Trophoblast cell (in vitro differentiated cells and primary cell): ENCODE data around the gene GYG2.
A peak's percentile ranks its signal among the peaks of the same experiment; 100 is the strongest.

Experiments
- DNase-seq, 2 donors: peaks; one replicate each; pipeline ENCODE4 v3.0.0-alpha.2; 2016
- H2AFZ ChIP-seq: 2 replicates; pipeline ENCODE4 v1.6.1; 2013; ENCODE audit warnings: low read length, moderate library complexity, mild to moderate bottlenecking; ENCODE audit not compliant: insufficient read depth, poor library complexity
- H2AK5ac ChIP-seq: 2 replicates; pipeline ENCODE4 v1.6.1; 2013; ENCODE audit warnings: mild to moderate bottlenecking, low read length
- H2BK120ac ChIP-seq: 2 replicates; pipeline ENCODE4 v1.6.1; 2013; ENCODE audit warnings: low read length, mild to moderate bottlenecking, moderate library complexity; ENCODE audit not compliant: insufficient read depth, poor library complexity
- H2BK12ac ChIP-seq: 2 replicates; pipeline ENCODE4 v1.6.1; 2013; ENCODE audit warnings: mild to moderate bottlenecking, low read length, moderate library complexity
- H2BK5ac ChIP-seq: 2 replicates; pipeline ENCODE4 v1.6.1; 2013; ENCODE audit warnings: low read length, low read depth, moderate library complexity, mild to moderate bottlenecking; ENCODE audit not compliant: poor library complexity
- H3K14ac ChIP-seq: 2 replicates; pipeline ENCODE4 v1.6.1; 2013; ENCODE audit warnings: mild to moderate bottlenecking, low read length
- H3K18ac ChIP-seq: 2 replicates; pipeline ENCODE4 v1.6.1; 2013; ENCODE audit warnings: mild to moderate bottlenecking, low read length
- H3K23ac ChIP-seq: 2 replicates; pipeline ENCODE4 v1.6.1; 2013; ENCODE audit warnings: low read length
- H3K27ac ChIP-seq: 2 replicates; pipeline ENCODE4 v1.5.1; 2013; ENCODE audit warnings: low read depth, mild to moderate bottlenecking, inconsistent platforms, low read length, moderate library complexity
- H3K27me3 ChIP-seq: 2 replicates; pipeline ENCODE4 v1.6.1; 2013; ENCODE audit warnings: inconsistent platforms, mild to moderate bottlenecking, low read length, moderate library complexity; ENCODE audit not compliant: insufficient read depth
- H3K36me3 ChIP-seq, 2 experiments: 1 replicate in 1 of 2; 2 replicates in 1 of 2; pipeline ENCODE4 v1.6.1; 2013; ENCODE audit warnings: low read length in 2 of 2, mild to moderate bottlenecking in 2 of 2, moderate library complexity in 1 of 2; ENCODE audit not compliant: insufficient read depth in 2 of 2, control insufficient read depth in 1 of 2
- H3K4ac ChIP-seq: 2 replicates; pipeline ENCODE4 v1.6.1; 2013; ENCODE audit warnings: low read depth, mild to moderate bottlenecking, low read length, moderate library complexity
- H3K4me1 ChIP-seq, 2 experiments: 1 replicate in 1 of 2; 2 replicates in 1 of 2; pipeline ENCODE4 v1.6.1; 2013; ENCODE audit warnings: low read length in 2 of 2, mild to moderate bottlenecking in 2 of 2, moderate library complexity in 1 of 2; ENCODE audit not compliant: insufficient read depth in 2 of 2, control insufficient read depth in 1 of 2
- H3K4me2 ChIP-seq: 2 replicates; pipeline ENCODE4 v1.6.1; 2013; ENCODE audit warnings: inconsistent platforms, mild to moderate bottlenecking, low read length, moderate library complexity
- H3K4me3 ChIP-seq: 2 replicates; pipeline ENCODE4 v1.5.1; 2013; ENCODE audit warnings: mild to moderate bottlenecking, low read depth, low read length, inconsistent platforms
- H3K79me1 ChIP-seq: one replicate; pipeline ENCODE4 v1.6.1; 2013; ENCODE audit warnings: low read length
- H3K79me2 ChIP-seq: 2 replicates; pipeline ENCODE4 v1.6.1; 2013; ENCODE audit warnings: low read length, mild to moderate bottlenecking; ENCODE audit not compliant: control insufficient read depth, insufficient read depth, poor library complexity
- H3K9ac ChIP-seq: 2 replicates; pipeline ENCODE4 v1.6.1; 2013; ENCODE audit warnings: mild to moderate bottlenecking, low read length
- H3K9me3 ChIP-seq: 2 replicates; pipeline ENCODE4 v1.6.1; 2013; ENCODE audit warnings: low read depth, mild to moderate bottlenecking, control low read depth, inconsistent platforms, low read length; ENCODE audit not compliant: insufficient read depth
- H4K12ac ChIP-seq: 2 replicates; pipeline ENCODE4 v1.6.1; 2013; ENCODE audit warnings: low read depth, mild to moderate bottlenecking, low read length, moderate library complexity
- H4K8ac ChIP-seq: 2 replicates; pipeline ENCODE4 v1.6.1; 2013; ENCODE audit warnings: low read depth, mild to moderate bottlenecking, low read length, moderate library complexity
- H4K91ac ChIP-seq: one replicate; pipeline ENCODE4 v1.6.1; 2013; ENCODE audit warnings: low read depth, mild to moderate bottlenecking, low read length, moderate library complexity
- WGBS: extraction: QIAGEN DNeasy Blood & Tissue Kit; methylation state at CpG from one replicate; pipeline ENCODE4 v1.1.7; 2013; ENCODE audit warnings: missing lambda C conversion rate; ENCODE audit not compliant: insufficient read length, insufficient coverage; ENCODE audit errors: extremely low coverage; 5-methylcytosine and 5-hydroxymethylcytosine counted together

Gene GYG2

DNA sequence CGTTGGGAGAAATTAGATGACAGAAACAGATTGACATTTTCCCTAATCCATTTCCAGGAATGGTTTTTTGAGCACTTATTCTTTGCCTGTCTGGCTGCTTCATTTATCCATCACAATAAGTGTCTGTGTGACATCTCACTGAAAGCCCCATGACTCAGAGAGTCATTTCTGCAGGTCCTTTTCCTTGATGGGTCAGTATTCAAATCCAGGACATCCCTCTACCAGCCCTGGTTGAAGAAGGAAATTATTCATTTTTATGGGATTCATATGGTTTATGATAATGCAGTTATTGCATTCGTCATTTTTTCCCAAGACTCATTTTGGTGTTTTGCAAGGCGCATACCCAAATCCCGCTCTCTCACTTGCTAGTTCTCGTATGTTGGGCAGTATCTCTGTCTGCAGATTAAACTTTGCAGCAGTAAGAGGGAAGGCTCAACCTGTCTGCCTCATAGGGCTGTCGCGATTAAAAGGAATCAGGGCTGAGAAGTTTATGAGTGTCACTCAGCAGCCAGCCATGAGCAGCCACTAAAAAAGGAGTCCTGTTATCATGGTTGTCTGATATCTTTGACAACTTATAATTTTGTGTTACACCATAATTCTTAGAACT lies 44.0 kb downstream of the GYG2 start:
- H4K8ac ChIP-seq: no peak overlapping the region
- no peak overlapping the region for H3K4ac ChIP-seq
- H3K36me3 ChIP-seq: peaks cover 3 to 5% of the 10 kb centered on the region in 2 experiments
- no peaks in the 10 kb centered on the region for H3K4me1 ChIP-seq
- H4K91ac ChIP-seq: no peak overlapping the region
- H2BK12ac ChIP-seq: no peak overlapping the region
- H3K14ac ChIP-seq: no peak overlapping the region
- H3K4me3 ChIP-seq: no peak overlapping the region
- WGBS: no CpG with 5 or more reads among the region's 7 CpGs
- H3K79me2 ChIP-seq: no peaks in the 10 kb centered on the region
- no peak overlapping the region for H3K27ac ChIP-seq
- no peak overlapping the region for H4K12ac ChIP-seq
- no peak for DNase-seq
- H3K27me3 ChIP-seq: no peaks in the 10 kb centered on the region
- no peak overlapping the region for H2AFZ ChIP-seq
- H3K9ac ChIP-seq: no peak overlapping the region
- H2BK120ac ChIP-seq: no peak overlapping the region
- no peak overlapping the region for H3K4me2 ChIP-seq
- H3K9me3 ChIP-seq: no peaks in the 10 kb centered on the region
- H3K23ac ChIP-seq: no peak overlapping the region
- no peak overlapping the region for H2BK5ac ChIP-seq
- no peaks in the 10 kb centered on the region for H3K79me1 ChIP-seq
- no peak overlapping the region for H2AK5ac ChIP-seq
- no peak overlapping the region for H3K18ac ChIP-seq

- Histone ChIP-seq H3K9me3 (no peaks in the 10 kb centered on the region), H4K91ac (no peak overlapping the region), H2AFZ (no peak overlapping the region), H2BK12ac (no peak overlapping the region), H3K36me3 (peaks cover 3 to 4% of the 10 kb centered on the region in 2 experiments), H3K23ac (no peak overlapping the region), H3K4me3 (no peak overlapping the region), H3K14ac (no peak overlapping the region), H2BK5ac (no peak overlapping the region), H3K4me1 (no peaks in the 10 kb centered on the region), H3K4me2 (no peak overlapping the region), H3K27me3 (no peaks in the 10 kb centered on the region), H2BK120ac (no peak overlapping the region), H3K9ac (no peak overlapping the region), H3K79me1 (no peaks in the 10 kb centered on the region), H2AK5ac (no peak overlapping the region), H3K18ac (no peak overlapping the region), H3K27ac (no peak overlapping the region), H4K8ac (no peak overlapping the region), H3K4ac (no peak overlapping the region), H3K79me2 (no peaks in the 10 kb centered on the region), H4K12ac (no peak overlapping the region)
- no CpG with 5 or more reads among the region's 5 CpGs for WGBS
- DNase-seq: no peak
Observed at GRCh38 chrX:2874222-2875135, 45.7 kb downstream of the GYG2 start.

DNA sequence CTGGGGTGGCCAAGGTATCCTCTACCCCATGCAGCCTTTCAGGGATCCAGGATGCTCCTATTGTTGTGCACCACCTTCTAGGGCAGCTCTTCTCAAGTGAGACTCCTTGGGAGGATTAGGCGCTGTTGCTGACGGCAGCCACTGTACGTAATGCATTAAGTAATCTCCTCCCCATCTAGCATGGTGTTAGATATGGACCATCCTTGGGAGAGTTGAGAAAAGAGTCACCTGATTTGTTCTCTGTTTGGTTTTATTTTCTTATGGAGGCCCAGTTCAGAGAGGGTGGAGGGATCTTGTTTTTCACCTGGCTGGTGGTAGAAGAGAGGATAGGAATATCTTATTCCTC lies 46.4 kb downstream of the GYG2 start:
- H3K23ac ChIP-seq: no peak overlapping the region
- no peak overlapping the region for H3K18ac ChIP-seq
- no peak overlapping the region for H2AK5ac ChIP-seq
- no peak overlapping the region for H2BK120ac ChIP-seq
- no peak overlapping the region for H4K91ac ChIP-seq
- H2BK5ac ChIP-seq: no peak overlapping the region
- peaks cover 3 to 4% of the 10 kb centered on the region in 2 experiments for H3K36me3 ChIP-seq
- no CpG with 5 or more reads among the region's 3 CpGs for WGBS
- H2BK12ac ChIP-seq: no peak overlapping the region
- H3K4ac ChIP-seq: no peak overlapping the region
- no peak overlapping the region for H3K4me2 ChIP-seq
- no peak overlapping the region for H3K9ac ChIP-seq
- H3K79me1 ChIP-seq: no peaks in the 10 kb centered on the region
- H3K4me3 ChIP-seq: no peak overlapping the region
- DNase-seq: no peak
- no peaks in the 10 kb centered on the region for H3K4me1 ChIP-seq
- no peak overlapping the region for H3K27ac ChIP-seq
- no peak overlapping the region for H2AFZ ChIP-seq
- H3K79me2 ChIP-seq: no peaks in the 10 kb centered on the region
- H3K27me3 ChIP-seq: no peaks in the 10 kb centered on the region
- no peak overlapping the region for H3K14ac ChIP-seq
- H4K8ac ChIP-seq: no peak overlapping the region
- H3K9me3 ChIP-seq: no peaks in the 10 kb centered on the region
- H4K12ac ChIP-seq: no peak overlapping the region

- H3K36me3 ChIP-seq: peaks cover 8% of the 10 kb centered on the region in 2 experiments
- H3K9me3 ChIP-seq: no peaks in the 10 kb centered on the region
- no peak overlapping the region for H3K18ac ChIP-seq
- no peaks in the 10 kb centered on the region for H3K79me2 ChIP-seq
- no peak overlapping the region for H4K91ac ChIP-seq
- no CpG with 5 or more reads among the region's 6 CpGs for WGBS
- H2AFZ ChIP-seq: no peak overlapping the region
- no peaks in the 10 kb centered on the region for H3K79me1 ChIP-seq
- H2BK5ac ChIP-seq: no peak overlapping the region
- peak in 1 of 2 donors; percentile 26 for DNase-seq
- no peak overlapping the region for H3K14ac ChIP-seq
- no peak overlapping the region for H3K4ac ChIP-seq
- H3K4me1 ChIP-seq: no peaks in the 10 kb centered on the region
- H2AK5ac ChIP-seq: no peak overlapping the region
- H3K9ac ChIP-seq: no peak overlapping the region
- no peak overlapping the region for H2BK12ac ChIP-seq
- H4K8ac ChIP-seq: no peak overlapping the region
- H3K4me3 ChIP-seq: no peak overlapping the region
- no peak overlapping the region for H3K27ac ChIP-seq
- H3K4me2 ChIP-seq: no peak overlapping the region
- no peak overlapping the region for H2BK120ac ChIP-seq
- H3K27me3 ChIP-seq: no peaks in the 10 kb centered on the region
- H4K12ac ChIP-seq: no peak overlapping the region
- no peak overlapping the region for H3K23ac ChIP-seq
Observed at GRCh38 chrX:2875798-2876399, 47.2 kb downstream of the GYG2 start.
